ENCODE results near the gene GPR108.
A peak's percentile ranks its signal among the peaks of the same experiment; 100 is the strongest.
"Not testable (repeated sequence)": the region's sequence is repeated elsewhere in the genome, so short reads cannot be mapped to it uniquely, and the experiment has no call there.

Gene GPR108

DNA sequence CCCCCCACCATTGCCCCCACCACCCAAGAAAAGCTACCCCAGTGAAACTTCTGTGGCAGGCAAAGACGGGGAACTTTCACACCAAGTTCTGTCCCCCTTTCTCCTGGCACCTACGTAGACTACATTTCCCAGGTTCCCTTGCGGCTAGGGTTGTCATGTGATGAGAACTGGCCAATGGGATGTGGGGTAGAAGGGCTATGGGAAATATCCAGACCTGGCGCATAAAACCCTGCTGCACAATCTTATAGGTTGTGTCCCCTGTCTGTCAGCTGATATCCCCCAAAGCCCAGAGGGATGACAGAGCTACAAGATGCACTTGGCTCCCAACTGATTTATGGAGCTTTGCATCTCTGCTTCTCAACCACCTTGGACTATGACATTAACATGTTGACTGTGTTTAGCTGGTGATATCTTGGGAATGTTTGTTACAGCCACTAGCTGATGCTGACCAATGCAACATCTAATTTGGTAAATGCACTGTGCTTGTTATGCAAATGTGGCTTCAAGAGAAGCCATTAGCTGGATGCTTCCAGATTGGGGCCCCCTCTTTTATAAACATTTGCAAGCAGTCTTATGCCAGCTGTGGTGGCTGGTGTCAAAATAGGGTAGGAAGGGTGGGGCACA, 23.8 kb upstream of the GPR108 start:
- DNase-seq (ENCODE audit: low read depth): no peak

DNA sequence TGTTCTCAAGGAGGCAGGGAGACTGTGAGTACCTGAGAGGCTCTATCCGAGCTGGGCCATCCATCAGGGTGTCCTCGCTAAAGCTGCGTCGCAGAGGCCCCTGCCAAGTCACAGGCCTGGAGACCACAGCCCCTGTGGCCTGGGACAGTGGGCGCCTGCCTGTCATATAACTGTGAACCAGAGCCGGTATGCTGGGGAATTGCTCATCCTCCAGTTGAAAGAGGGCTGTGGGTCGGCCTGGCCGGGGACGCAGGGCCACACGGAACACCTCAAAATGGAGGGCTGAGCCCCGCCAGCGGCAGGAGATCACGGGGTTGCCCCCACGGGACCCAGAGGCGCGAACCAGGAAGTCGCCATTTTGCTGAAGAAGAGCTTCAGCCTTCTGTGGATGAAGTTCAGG, 23.2 kb upstream of the GPR108 start:
- DNase-seq (ENCODE audit: low read depth): no peak

DNA sequence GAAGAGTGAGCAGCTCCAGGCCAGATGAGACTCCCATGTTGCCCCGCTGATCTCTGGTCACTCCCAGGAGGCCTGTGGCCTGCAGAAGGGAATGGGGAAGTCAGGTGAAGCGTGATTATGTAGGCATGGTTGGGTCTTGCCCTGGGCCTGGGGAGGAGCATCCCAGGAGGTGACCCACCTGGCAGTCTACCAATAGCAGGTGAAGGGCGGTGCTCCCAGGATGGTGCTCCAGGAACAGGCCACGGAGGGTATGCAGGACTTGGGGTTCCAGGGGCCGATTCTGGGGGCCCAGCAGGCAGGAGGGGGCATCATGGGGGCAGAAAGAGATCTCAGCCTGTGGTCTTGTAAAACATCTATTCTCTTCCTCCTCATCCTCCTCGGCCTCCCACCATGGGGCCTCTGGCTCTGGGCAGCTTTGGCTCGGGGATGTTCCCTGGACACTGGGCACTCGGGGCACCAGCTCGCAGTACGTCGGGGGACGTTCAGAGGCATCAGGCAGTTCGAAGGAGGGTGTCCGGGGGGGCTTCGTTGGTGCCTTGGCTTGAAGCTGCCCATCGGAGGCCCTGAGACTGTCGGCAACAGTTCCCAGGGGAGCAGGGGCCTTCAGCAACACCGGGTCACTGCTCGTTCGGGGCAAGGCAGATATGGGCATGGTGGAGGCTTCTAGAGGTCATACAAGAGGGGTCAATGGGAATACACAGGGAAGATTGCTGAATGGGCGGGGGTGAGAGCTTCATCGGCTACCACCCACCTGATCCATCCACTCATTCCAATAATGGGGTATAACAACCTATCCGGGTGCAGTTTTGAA, 17.5 kb upstream of the GPR108 start:
- no peak for DNase-seq (ENCODE audit: low read depth)

DNA sequence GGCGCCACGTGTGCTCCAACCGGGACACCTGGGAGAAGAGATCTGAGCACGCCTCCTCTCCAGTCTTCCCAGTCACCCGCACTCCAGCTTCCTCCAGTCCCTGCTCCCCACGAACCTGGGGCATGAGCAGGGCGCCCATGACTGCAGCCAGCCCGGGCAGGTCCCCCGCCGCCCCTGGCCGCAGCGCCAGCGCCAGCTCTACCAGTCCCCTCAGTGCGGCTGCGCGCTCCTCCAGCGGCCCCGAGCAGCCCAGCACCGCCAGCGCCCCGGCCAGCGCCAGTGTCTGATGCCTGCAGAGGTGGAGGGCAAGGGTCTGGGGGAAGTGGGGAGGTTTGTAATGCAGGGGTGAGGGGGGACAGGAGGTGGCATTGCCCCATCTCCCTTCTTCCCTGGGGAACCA, 16.8 kb upstream of the GPR108 start:
- no peak for DNase-seq (ENCODE audit: low read depth)

DNA sequence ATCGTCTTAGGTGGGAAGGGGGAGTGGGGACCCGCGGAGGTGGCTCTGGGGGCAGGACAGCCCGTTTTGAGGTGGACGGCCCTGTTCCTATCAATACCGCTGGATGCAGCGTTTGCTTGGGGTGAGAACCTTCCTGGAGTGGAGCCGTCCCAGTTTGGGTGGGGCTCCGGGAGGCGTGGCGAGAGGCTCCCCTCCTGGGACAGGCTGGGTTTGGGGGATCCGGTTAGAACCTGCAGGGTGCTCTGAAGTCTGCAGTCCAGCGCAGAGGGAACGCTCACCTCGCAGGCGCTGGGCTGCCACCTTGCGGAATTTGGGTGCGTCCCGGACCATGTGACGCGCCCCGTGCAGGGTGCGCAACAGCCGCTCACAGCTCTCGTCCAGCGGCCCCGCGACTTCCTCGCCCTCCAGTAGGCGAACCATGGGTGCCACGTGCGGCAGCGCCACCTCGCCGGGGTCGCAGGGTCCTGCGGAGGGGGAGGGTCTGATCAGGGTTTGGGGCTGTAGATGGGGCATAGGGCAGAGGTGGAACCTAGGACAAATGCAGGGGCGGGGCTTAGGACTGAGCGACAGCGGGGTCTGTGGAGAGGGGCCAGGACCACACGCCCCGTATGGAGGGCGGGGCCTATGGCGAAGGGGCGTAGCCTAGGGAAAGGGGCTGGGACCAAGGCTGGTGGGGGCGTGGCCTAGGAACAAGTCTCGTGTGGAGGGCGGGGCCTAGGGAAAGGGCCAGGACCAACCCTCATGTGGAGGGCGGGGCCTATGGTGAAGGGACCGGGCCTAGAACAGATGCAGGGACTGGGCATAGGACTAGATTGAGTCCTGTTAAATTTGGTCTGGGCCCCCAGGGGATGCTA, 16.0 kb upstream of the GPR108 start:
- peak; percentile 58 for DNase-seq (ENCODE audit: low read depth)

DNA sequence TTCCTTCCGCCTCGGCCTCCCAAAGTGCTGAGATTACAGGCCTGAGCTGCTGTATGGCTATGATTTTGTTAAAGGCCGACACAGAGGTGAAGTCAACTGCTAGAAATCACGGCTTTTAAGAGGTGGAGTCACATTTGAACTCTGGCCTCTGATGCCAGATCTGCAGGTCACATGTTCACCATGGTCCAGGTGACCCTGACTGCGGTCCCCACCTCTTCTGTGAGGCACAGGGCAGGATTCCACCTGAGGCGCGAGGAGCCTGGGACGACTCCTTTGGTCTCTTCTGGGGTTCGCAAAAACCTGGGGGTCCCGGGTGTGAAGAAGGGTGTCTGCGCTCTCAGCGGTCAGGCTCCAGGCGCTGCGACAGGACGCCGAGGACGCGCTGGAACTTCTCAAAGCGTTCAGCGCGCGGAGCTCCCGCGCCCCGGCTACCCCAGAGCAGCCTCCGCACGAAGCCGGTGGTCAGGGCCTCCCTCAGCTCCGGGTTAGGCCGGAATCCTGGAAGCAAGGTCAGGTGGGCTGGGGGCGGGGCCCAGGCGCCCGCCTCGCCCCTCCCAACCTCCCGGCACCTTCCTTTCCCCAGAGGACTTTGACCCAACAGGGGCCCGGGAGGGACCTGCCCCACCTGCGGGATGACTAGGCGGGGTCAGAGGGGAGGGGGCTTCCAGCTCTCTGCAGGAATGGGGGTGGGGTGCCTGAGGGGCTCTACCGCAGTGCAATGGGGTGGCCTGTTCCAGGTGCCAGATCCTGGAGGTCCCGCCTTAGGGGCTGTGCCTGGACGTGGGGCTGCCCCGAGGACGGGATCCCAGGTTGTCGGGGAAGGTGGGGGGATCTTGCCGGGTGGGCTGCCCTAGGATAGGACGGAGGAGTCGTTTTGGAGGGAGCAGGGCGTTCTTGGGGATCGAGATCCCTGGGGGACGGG, 15.1 kb upstream of the GPR108 start:
- DNase-seq (ENCODE audit: low read depth): no peak

DNA sequence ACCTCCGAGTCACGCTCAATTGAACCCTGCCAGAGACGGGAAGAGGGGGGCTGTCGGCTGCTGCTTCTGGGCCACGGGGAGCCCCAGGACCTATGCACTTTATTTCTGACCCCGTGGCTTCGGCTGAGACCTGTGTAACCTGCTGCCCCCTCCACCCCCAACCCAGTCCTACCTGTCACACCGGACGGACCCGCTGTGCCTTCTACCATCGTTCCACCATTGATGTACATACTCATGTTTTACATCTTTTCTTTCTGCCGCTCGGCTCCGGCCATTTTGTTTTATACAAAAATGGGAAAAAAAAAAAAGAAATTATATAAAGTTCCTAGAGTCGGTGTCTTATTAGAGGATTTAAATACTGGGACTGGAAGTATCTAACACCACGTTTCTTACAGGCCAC, 13.8 kb upstream of the GPR108 start:
- no peak for DNase-seq (ENCODE audit: low read depth)

DNA sequence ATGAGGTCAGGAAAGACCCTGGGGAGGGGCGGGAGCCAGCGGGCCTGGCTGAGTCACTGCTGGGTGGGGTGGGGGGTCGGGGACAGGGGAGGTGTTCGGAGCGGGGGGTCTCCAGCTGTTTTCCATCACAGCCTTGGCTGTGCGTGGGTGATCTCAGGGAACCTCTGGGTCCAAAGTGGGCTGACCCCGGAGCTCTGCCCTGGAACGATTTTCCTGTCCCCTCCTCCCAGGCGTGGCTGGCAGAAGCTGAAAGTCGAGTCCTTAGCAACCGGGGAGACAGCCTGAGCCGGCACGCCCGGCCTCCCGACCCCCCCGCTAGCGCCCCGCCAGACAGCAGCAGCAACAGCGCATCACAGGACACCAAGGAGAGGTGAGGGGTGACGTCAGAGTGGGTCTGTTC, 12.7 kb upstream of the GPR108 start:
- no peak for DNase-seq (ENCODE audit: low read depth)

DNA sequence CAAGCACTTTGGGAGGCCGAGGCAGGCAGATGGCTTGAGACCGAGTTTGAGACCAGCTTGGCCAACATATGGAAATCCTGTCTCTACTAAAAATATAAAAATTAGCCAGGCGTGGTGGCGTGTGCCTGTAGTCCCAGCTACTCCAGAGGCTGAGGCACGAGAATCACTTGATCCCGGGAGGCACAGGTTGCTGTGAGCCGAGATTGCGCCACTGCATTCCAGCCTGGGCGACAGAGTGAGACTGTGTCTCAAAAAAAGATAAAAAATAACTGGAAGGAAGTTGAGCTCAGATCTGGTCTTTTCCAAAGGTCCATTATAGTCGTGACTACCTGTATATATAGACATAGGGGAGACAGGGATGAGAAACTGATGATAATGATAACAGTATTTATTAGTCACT, 11.2 kb upstream of the GPR108 start:
- DNase-seq (ENCODE audit: low read depth): not testable (repeated sequence)

DNA sequence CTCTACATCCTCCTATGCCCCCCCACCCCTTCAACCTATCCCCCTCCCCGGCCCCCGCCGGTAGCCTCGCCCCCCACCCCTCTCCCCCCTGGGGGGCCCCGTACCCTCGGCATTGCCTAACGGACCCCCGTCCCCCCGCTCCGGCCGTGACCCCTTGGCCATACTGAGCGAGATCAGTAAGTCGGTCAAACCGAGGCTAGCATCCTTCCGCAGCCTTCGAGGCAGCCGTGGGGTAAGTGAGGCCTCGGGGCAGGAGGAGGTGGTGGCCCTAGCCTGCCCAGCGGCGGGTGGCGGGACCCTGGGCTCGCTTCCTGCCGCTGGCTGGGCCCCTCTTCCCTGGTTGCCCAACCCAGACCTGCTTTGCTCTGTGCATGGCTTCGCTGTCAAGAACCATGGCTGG, 8.6 kb upstream of the GPR108 start:
- DNase-seq (ENCODE audit: low read depth): no peak

DNA sequence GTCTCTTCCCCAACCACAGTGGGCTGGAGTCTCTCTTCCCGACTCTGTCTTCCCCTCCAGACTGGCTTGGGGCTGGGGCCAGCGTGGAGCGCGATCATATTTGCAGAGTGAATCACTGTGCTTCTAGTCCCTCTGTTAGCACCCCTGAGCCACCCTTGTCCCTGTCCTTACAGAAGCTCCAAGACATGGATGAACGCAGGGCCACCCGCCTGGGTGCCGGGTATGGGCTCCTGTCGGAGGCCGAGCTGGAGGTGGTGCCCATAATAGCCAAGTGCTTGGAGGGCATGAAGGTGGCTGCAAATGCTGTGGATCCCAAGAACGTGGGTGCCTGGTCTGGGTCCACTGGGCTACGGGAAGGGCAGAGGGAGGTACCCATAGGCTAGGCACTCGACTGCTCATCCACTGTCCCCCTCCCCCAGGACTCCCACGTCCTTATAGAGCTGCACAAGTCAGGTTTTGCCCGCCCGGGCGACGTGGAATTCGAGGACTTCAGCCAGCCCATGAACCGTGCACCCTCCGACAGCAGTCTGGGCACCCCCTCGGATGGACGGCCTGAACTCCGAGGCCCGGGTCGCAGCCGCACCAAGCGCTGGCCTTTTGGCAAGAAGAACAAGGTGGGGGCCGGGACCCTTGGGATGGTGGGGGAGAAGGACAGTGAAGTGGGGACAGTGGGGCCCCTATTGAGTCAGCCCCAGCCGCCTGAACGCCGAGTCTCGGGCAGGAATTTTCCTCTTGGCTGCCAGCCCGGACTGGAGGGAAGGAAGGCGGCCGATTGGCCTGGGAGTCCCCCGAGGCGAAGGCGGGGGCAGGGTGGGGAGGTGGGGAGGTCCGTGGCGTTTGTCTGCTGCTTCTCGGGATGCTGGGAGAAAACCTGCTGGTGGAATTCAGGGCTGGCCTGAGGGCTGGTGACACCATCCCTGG, 7.3 kb upstream of the GPR108 start:
- no peak for DNase-seq (ENCODE audit: low read depth)

DNA sequence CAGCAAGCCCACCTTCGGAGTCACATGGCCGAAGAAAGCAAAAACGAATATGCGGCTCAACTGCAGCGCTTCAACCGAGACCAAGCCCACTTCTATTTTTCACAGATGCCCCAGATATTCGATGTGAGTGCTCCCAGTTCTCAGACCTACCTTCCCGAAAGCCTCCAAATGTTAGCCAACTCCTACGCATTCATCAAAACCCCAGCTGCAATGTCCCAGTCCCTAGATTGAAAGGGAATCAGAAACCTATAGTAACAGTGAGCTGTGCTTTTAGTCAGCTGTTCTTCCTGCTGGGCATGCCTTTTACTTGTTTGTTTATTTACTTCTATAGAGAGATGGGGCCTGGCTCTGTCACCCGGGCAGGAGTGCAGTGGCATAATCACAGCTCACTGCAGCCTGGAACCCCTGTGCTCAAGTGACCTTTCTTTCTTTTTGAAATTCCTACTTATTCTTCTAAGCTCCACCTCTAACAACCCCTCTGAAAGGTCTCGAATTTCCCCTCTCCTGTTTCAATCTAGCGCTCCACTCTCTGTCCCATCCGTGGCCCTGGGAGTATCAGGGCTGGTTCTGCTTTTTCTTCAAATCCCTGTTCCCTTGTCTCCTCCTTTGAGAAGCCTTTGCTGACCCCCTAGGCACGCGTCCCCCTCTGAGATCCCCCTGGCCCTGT, 6.5 kb upstream of the GPR108 start:
- no peak for DNase-seq (ENCODE audit: low read depth)

DNA sequence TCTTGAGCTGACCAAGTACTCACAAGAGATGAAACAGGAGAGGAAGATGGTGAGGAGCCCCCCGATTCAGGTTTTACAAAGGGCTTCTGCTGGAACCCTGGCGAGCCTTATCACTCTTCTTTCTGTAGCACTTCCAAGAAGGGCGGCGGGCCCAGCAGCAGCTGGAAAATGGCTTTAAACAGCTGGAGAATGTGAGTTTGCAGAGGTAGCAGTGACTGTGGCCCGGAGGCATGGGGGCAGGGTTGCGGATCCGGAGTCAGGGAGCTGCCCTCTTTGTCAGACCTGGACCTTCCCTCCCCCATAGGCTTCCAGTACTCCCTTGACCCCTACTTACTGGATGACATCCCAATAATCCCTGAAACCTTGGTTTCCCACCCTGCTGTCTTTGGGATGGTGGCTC, 5.7 kb upstream of the GPR108 start:
- no peak for DNase-seq (ENCODE audit: low read depth)

DNA sequence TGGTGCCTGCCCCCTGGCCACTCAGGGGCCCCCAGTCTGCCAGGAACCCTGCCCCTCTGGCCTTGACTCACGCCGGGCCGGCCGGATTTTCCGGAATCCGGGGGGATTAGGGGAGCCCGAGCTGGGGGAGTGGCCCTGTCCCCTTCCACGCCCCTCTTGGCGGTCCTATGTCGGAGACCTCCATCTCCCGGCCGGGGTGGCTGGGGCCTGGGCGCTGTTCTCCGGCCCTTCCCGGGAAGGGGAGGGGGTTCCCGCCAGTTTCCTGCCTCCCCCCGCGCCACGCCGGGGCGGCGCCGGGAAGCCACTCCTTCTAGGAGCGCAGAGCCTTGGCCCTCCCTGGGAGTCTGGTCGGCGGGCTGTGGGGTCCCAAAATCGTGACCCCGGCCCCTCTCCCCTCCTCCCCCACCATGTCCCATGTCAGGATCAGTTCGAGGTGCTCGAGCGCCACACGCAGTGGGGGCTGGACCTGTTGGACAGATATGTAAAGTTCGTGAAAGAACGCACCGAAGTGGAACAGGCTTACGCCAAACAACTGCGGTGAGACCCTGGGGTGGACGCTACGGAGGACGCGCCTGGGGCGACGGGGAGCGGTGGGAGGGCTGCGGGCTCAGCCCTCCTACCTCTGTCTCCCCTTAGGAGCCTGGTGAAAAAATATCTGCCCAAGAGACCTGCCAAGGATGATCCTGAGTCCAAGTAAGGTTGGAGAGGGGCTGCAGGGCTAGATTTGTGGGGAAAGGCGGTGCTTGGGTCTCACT, 3.4 kb upstream of the GPR108 start:
- no peak for DNase-seq (ENCODE audit: low read depth)

DNA sequence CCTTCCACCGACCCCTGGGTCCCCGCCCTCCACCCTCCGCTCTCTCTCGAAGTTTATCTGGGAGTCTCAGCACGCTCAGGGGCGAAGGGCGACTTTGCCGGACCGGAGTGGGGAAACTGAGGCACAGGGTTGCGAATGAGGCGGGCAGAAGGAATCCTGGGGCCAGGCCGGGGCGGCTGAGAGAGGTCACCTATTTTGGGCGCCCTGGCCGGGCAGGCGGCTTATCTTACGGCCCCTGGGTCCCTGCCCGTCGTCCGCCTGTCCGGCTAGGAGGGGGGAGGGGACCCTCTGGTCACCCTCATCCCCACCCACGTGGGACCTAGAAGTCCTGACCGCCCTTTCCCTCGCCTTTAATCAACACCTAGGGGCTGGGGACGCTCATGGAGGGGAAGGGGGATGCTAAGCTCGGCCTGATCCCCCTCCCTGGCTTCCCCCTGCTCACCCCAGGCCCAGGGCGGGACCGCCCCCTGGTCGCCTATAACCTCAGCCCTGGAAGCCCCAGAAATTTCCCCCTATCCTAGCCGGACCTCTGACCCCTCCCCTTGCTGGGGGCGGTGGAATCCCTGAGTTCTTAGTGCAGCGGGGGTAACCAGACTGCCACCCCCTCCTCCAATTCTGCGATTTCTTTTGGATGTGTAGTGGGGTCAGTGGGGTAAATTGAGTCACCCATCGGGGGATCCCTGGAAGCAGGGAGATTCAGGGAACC, 2.7 kb upstream of the GPR108 start:
- DNase-seq (ENCODE audit: low read depth): no peak

DNA sequence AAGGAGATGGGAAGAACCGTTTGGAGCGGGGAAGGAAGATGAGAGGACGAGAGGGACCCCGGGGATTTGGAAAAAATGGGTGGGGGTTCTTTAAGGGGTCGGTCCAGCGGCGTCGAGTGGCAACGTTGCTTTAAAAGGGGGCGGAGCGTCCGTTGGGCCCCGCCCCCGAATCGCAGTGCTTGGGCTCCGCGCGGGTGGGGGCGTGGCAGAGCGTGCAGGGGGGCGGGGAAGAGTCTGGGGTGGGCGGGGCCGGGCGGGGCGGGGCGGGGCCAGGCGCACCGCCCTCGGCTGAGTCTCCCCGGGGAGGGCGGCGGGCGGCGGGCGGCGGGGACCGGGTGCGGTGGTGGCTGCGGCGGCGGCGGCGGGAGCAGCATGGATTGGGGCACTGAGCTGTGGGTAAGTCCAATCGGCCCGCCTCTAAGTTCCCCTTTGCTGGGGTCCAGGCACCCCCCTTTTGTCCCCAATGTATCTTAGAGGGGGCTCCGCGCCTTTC, 2.1 kb upstream of the GPR108 start, which contains the start of gene TRIP10:
TRIP10 (plus strand) TSS at position 291 of the 493 bp plus-strand sequence; CDS start at position 373, 82 bp downstream.
- peak; percentile 73 for DNase-seq (ENCODE audit: low read depth)

DNA sequence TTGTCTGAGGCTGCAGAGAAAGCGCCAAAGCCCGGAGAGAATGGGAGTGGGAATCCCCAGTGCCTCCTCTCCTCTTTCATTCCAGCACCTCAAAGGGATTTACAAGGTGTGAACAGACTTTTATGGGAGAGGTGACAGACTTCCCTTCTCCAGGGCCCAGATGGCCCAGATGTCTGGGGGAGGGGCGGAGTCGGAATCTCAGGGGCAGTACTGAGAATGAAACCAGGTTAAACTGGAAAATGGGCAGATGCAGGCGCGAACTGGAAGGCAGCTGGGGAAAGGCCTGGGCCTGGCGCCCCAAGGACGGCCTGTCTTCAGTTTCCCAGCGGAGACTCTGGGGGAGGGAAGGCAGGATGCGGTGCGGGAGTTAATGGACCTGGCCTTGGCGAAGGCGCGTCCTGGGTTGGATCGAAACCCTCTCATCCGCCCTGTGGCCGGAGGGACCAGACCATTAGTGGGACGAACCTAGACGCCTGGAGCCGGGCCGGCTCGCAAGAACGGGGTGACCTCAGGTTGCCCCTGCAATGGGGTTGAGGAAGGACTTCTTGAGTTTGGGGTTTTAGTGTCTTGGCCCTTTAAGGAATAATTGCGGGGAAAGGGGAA, 1.5 kb upstream of the GPR108 start:
- no peak for DNase-seq (ENCODE audit: low read depth)

All from stimulated activated CD8-positive, alpha-beta memory T cell treated with anti-CD3 and anti-CD28 coated beads, Interleukin-12 subunit alpha, Interleukin-12 subunit beta, amount 100 ng/mL, for 4 hours (primary cell).